ENCODE data around the gene ERGIC1.

ERGIC1 gene

GRCh38 chr5:172866802-172867748, 33.0 kb downstream of the ERGIC1 start:
- H3K4me3 ChIP-seq (replicated peaks; ENCODE audit: low read depth, low read length) = no peak overlapping the region
- TF ChIP-seq CTCF (IDR thresholded peaks at IDR 0.05; ENCODE audit: low read length, missing control alignments) = no peak
- no peak for DNase-seq (ENCODE audit: low read depth)

GRCh38 chr5:172867761-172868435, 33.8 kb downstream of the ERGIC1 start:
- no peak for DNase-seq (ENCODE audit: low read depth)
- no peak for TF ChIP-seq CTCF (IDR thresholded peaks at IDR 0.05; ENCODE audit: low read length, missing control alignments)
- H3K4me3 ChIP-seq (replicated peaks; ENCODE audit: low read depth, low read length) = no peak overlapping the region

- peak; percentile 40 for DNase-seq (ENCODE audit: low read depth)
- no peak overlapping the region for H3K4me3 ChIP-seq (replicated peaks; ENCODE audit: low read depth, low read length)
- TF ChIP-seq CTCF (IDR thresholded peaks at IDR 0.05; ENCODE audit: low read length, missing control alignments) = no peak
These were observed 34.4 kb downstream of the ERGIC1 start for GRCh38 chr5:172868436-172868923.

- TF ChIP-seq CTCF (IDR thresholded peaks at IDR 0.05; ENCODE audit: low read length, missing control alignments) = peak; percentile 54
- peak; percentile 94 for DNase-seq (ENCODE audit: low read depth)
- no peak overlapping the region for H3K4me3 ChIP-seq (replicated peaks; ENCODE audit: low read depth, low read length)
These were observed 35.0 kb downstream of the ERGIC1 start for GRCh38 chr5:172868924-172869591.

- H3K4me3 ChIP-seq (replicated peaks; ENCODE audit: low read depth, low read length) = no peak overlapping the region
- TF ChIP-seq CTCF (IDR thresholded peaks at IDR 0.05; ENCODE audit: low read length, missing control alignments) = no peak
- DNase-seq (ENCODE audit: low read depth) = no peak
These were observed 35.6 kb downstream of the ERGIC1 start for GRCh38 chr5:172869691-172870090.

GRCh38 chr5:172870291-172870714, 36.3 kb downstream of the ERGIC1 start:
- peak; percentile 93 for DNase-seq (ENCODE audit: low read depth)
- TF ChIP-seq CTCF (IDR thresholded peaks at IDR 0.05; ENCODE audit: low read length, missing control alignments) = no peak

More at GRCh38 chr5:172870291-172870714, 36.3 kb downstream of the ERGIC1 start:
- no peak overlapping the region for H3K4me3 ChIP-seq (replicated peaks; ENCODE audit: low read depth, low read length)

Measured in fibroblast of pulmonary artery (primary cell).